ENCODE measurements around the gene MED13L. TPM values are rescaled to one million over a fixed set of nuclear protein-coding genes. Genes with fewer than 3 reads are reported as not detected.

MED13L gene
- total RNA-seq, 1 donor from 2014 or later, result 147 TPM

DNA sequence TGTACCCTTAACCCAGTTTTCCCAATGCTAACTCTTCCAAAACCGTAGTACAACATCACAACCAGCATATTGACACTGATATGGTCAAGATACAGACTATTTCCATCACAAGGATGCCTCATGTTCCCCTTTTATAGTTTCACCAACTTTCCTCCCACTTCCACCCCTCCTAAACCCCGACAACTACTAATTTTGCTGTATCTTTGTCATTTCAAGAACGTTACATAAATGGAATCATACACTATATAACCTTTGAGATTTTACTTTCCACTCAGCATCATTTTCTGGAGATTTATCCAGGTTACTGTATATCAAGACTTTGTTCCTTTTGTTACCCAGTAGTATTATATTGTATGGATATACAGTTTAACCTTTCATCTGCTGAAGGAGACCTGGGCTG is 88.9 kb downstream of the MED13L start:
- no peaks in the 10 kb centered on the region for H3K27me3 ChIP-seq
- no peaks in the 10 kb centered on the region for H3K9me3 ChIP-seq
- no peaks in the 10 kb centered on the region for H3K36me3 ChIP-seq
- no peak overlapping the region for H3K27ac ChIP-seq
- TF ChIP-seq, protein P1, sequence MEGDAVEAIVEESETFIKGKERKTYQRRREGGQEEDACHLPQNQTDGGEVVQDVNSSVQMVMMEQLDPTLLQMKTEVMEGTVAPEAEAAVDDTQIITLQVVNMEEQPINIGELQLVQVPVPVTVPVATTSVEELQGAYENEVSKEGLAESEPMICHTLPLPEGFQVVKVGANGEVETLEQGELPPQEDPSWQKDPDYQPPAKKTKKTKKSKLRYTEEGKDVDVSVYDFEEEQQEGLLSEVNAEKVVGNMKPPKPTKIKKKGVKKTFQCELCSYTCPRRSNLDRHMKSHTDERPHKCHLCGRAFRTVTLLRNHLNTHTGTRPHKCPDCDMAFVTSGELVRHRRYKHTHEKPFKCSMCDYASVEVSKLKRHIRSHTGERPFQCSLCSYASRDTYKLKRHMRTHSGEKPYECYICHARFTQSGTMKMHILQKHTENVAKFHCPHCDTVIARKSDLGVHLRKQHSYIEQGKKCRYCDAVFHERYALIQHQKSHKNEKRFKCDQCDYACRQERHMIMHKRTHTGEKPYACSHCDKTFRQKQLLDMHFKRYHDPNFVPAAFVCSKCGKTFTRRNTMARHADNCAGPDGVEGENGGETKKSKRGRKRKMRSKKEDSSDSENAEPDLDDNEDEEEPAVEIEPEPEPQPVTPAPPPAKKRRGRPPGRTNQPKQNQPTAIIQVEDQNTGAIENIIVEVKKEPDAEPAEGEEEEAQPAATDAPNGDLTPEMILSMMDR (IDR thresholded peaks at IDR 0.05), result no peak
- H3K4me3 ChIP-seq, result no peak overlapping the region
- peaks cover 71% of the 10 kb centered on the region for H3K4me1 ChIP-seq
- intact Hi-C loops (cut with DNase I), result no loop called here
- ATAC-seq (no peak), DNase-seq (no peak)

DNA sequence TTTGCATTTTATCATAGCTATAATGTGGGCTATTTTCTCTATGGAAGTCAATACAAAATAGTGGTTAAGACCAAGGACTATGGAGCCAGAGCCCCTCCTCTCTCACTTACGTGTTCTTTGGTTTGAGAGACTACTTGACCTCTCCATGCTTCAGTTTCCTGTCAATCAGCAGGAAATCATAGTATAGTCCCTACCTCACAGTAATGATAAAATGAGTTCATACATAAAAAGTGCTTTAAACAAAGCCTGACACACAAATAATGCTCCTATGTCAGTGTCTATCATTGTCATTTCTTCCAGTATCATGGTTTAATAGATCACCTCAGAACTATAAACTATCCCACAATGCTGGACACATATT is 90.4 kb downstream of the MED13L start:
- intact Hi-C loops (cut with DNase I), result no loop called here
- Histone ChIP-seq H3K4me1 (peaks cover 75% of the 10 kb centered on the region), H3K27ac (no peak overlapping the region), H3K9me3 (no peaks in the 10 kb centered on the region), H3K36me3 (no peaks in the 10 kb centered on the region), H3K4me3 (no peak overlapping the region), H3K27me3 (no peaks in the 10 kb centered on the region)
- TF ChIP-seq, protein P1 (IDR thresholded peaks at IDR 0.05), result no peak
- ATAC-seq (peak; percentile 35), DNase-seq (no peak)

DNA sequence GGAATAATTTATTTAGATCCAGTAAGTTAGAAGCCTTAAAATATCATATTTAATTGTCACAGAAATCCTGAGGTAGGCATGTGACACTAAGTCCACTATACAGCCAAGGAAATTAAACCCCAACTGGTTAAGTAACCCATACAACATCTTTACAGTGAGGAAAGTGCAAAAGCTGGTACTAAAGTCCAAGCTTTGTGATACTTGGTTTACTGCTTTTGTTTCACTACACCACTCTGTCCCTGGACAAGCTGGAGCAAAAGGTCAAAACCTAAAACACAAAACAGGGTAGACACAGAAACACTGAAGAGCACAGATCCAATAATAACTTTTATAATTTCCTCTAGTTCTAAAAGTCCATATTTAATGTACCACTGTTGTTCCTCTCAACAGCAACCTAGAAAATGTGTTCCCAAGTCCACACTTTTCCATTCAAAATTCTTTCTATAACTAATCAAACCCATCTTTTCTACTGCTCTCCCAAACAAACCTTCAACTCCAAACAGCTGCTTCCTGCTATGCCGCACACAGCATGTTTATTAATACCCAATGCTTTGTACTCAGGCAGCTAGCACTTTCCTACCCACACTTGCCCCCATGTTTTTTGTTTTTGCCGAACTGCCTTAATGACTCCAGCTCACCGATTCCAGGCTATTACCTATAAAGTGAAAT is 90.9 kb downstream of the MED13L start:
- DNase-seq (no peak), ATAC-seq (no peak)
- TF ChIP-seq, protein P1 (IDR thresholded peaks at IDR 0.05), result no peak
- Histone ChIP-seq H3K27ac (no peak overlapping the region), H3K4me1 (peaks cover 77% of the 10 kb centered on the region), H3K36me3 (no peaks in the 10 kb centered on the region), H3K4me3 (no peak overlapping the region), H3K9me3 (no peaks in the 10 kb centered on the region), H3K27me3 (no peaks in the 10 kb centered on the region)
- intact Hi-C loops (cut with DNase I), result no loop called here

DNA sequence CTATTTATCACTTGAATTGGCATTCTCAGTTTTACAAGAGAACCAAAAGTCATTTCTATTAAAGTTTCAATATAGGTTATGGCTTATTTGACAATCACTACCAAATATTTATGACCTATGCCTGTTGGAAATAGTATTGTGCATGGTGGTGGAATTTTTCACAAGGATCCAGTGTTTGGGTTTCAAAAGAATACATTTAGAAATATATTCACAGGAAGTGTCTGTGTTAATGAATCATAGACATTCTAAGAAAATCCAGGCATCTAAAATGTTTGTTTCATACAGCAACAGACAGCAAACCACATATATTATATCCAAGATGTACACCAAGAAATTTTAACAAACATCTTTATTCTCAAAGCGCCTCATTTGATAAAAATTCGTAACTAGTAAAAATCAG is 92.7 kb downstream of the MED13L start:
- TF ChIP-seq, protein P1 (IDR thresholded peaks at IDR 0.05), result no peak
- DNase-seq (no peak), ATAC-seq (no peak)
- H3K27me3 ChIP-seq, result no peaks in the 10 kb centered on the region
- no peak overlapping the region for H3K27ac ChIP-seq
- H3K4me3 ChIP-seq, result no peak overlapping the region
- intact Hi-C loops (cut with DNase I), result no loop called here
- peaks cover 75% of the 10 kb centered on the region for H3K4me1 ChIP-seq
- no peaks in the 10 kb centered on the region for H3K9me3 ChIP-seq
- no peaks in the 10 kb centered on the region for H3K36me3 ChIP-seq

DNA sequence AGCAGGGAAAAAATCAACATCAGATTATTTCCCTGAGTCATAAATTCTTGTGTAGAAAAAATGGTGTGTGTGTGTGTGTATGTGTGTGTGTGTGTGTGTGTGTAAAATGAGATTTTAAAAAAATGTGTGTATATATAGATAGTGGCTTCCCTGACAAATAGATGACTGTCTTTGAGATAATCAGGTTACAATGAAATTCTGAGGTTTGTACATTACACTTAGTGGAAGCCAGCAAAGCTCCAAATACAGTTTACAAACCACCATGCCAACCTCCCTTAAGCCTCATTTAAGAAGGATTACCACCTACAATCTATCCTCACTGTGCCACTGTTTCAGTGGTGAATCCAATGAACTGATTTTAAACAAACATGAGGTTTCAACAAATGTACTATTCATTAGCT is 93.8 kb downstream of the MED13L start:
- Histone ChIP-seq H3K36me3 (no peaks in the 10 kb centered on the region), H3K4me3 (no peak overlapping the region), H3K4me1 (peaks cover 65% of the 10 kb centered on the region), H3K9me3 (no peaks in the 10 kb centered on the region), H3K27ac (no peak overlapping the region), H3K27me3 (no peaks in the 10 kb centered on the region)
- ATAC-seq (no peak), DNase-seq (no peak)
- intact Hi-C loops (cut with DNase I), result no loop called here
- TF ChIP-seq, protein P1 (IDR thresholded peaks at IDR 0.05), result no peak
